COLO668 (cell line): ENCODE measurements around the gene ADNP.

ENCODE experiments used
- DNase-seq: peaks from one replicate; lab custom pipeline; 2025; ENCODE audit not compliant: unreplicated experiment; lab: John Stamatoyannopoulos, UW

ADNP gene

DNA sequence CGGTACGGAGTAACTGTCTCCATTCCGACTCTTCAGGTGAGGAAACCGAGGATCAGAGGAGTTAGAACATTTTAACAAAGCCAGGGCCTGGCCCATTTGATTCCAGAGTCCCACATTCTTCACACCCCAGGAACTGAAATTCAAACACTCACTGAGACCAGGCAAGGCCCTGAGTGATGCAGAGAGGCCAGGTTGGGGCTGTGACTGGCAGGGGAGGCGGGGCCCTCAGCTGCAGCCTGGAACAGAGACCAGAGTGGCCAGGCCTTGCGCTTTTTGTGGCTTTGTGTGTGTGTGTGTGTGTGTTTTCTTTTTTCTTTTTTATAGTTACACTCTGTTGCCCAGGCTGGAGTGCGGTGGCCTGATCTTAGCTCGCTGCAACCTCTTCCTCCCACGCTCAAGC, 79.2 kb downstream of the ADNP start:
- no peak for DNase-seq

DNA sequence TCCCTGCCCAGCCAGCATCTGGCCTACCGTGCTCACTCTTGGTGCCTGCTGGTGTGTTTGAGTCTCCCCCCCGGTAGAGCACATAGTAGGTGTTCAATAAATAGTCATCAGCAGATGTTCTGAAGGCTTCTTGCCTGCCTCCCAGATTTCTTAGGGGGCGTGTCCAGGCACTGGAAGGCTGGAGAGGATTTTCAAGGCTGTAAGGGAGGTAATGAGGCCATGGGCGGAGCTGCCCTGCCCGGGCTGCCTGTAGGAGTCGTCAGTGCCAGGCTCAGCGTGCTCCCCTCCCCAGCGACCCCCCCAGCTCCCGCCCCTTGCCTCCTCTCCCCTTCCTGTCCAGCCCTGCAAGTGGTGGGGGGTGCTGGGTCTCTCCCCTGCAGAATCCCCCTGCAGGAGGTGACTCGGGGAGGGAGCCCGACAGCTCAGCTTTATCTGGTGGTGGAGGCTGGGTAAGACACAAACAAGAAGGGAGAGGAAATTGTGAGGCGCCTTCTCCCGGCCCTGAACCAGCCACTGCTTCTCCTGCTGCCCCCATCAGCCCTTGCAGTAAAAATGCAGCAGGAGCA, 80.4 kb downstream of the ADNP start:
- DNase-seq, result no peak

DNA sequence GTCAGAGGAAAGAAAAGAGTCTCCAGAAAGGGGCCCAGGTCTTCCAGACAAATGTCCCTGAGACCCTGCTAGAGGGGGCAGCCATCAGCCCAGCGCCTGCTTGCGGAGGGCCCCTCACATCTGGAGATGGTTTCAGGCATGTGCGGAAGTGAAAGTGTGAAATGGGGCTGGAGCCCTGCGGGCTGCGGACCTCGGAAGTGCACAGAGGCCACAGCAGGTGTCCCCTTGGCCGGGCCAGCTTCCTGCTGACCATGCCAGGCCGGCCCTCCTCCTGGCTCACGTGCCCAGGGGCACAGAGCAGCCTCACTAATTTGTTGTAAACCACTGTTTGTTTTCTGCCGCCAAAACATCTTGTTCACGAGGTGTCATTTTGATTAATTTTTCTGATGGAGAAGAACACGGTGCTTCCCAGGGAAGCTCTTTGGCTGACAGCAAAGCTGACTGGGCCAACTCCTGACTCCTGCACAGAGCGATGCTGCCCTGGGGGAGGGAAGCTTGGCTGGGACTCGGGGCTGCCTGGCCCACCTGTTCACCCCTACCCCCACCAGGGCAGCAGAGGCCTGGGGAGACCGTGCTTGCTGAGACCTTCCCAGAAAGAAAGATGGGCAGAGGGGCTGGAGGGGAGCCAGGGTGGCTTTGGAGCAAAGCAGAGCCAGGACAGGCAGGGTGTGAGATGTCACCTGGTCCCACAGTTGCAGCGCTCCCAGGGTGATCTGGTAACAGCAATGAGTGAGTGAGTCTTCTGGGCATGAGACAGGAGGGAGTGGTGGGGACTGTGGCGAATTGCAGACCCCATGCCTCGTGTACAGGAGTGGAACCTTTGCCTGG, 82.2 kb downstream of the ADNP start:
- no peak for DNase-seq

DNA sequence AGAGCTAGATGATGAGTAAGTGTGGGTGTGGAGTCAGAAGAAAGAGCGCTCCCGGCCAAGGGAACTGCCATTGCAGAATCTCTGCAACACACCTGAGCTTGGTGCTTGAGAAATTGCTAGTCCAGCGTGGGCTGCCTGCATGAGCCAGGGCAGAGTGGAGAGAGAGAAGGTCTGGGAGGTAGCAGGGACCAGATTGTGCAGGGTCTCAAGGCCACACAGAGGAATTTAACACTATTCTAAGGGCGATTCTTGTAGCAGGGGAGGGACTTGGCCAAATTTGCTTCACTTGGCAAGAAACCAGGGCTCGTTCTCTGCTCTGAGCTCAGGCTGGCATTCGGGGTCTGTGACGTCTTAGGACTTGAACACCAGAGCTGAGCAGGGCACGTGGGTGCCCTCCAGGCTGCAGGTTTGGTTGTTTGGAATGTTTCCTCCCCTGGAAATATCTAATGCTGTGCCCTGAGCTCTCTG, 82.9 kb downstream of the ADNP start:
- DNase-seq, result no peak

DNA sequence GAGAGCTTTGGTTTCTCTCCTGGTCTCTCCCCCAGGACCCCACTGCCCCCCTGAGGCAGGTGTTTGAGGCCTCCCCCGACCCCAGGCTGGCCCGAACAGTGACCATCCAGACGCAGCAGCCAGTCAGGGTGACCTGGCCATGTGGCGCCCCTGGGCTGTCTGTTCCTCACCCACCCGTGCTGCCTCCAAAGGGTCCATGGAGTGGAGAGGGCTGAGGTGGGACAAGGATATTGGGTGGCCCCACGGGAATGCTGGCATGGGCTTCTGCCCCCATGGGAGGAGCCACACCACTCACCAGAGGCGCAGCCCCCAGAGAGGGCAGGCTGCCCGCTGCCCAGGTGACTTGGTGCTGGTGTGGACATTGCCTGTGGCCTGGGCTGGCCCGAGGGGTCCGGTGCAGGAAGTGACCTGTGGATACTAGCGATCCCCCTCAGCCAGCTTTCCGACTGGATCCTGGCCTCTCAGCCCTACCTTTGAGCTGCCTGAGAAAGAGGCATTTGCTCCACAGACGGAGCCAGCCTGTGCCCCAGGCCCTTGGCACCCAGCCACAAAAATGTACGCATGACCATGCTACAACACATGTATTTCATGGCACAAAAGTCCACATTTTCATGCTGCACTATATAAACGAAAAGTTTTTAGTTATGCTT, 85.5 kb downstream of the ADNP start:
- no peak for DNase-seq

DNA sequence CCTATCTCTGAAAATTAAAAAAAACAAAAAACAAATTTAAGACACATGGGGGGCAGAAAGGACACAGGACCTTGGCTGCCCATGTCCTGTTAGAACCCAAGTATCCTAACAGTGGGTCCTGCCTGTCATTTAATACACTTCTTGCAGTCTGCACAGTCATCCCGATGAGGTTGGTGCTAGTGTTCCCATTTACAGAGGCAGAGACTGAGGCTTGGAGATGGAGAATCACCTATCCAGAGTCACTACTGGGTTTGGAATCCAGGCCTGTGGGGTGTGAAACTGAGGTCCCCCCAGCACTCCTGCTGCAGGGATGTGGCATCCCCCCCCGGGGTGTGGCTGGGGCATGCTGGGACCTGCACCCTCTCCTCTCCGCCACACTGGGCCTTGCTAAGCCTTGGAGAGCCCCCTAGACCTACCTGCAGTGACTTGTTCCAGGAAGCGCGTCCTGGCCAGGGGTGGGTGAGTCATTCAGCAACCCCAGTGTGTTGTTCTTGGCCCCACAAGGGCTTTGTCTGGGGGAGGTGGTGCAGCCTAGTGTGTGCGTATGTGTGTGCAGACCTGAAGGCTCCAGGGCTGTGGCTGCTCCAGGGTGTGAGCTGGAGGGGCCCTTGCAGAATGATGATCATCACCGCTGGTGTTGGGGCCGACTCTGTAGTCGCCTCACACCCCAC, 86.7 kb downstream of the ADNP start:
- peak; percentile 19 for DNase-seq

DNA sequence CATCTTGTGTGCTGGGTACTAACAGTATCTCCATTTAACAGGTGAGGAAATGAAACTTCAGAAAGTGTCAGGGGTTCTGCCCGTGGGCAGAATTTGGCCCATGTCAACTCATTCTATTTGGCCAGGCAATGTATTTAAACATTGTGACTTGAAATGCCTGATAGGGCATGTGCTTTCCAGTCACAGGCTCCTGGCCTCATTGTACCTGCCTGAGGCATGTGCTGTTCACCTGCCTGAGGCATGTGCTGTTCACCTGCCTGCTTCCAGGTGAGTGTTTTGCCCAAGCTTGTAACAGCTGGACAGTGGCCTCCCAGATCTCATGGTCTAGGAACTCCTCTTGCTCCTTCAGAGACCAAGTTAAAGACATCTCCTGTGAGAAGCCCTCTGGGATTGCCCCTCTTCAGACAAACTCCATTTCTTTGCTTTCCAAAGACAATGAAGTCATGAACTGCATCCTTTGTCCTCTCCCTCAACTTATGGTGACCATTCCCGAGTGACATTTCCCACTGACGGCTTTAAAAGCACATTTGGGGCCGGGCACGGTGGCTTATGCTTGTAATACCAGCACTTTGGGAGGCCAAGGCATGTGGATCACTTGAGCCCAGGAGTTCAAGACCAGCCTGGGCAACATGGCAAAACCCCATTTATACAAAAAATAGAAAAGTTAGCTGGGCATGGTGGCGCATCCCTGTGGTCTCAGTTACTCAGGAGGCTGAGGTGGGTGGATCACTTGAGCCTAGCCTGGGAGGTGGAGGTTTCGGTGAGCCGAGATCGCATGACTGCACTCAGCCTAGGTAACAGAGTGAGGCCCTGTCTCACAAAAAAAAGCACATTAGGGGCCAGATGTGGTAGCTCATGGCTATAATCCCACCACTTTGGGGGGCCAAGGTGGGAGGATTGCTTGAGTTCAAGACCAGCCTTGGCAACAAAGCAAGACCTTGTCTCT, 87.6 kb downstream of the ADNP start:
- no peak for DNase-seq

DNA sequence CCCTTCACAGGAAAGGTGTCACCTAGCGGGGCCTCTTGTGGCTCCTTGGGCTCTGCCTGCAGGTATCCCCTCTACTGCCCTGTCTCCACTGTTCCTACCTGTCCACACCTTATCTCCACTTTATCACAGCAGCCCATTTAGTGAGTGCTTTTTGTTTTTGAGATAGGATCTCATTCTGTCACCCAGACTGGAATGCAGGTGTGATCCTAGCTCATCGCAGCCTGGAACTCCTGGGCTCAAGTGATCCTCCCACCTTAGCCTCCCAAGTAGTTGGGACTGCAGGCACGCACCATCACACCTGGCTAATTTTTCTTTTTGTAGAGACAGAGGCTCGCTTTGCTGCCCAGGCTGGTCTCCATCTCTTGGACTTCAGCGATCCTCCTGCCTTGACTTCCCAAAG, 88.4 kb downstream of the ADNP start:
- no peak for DNase-seq
